Endothelial cell (in vitro differentiated cells): ENCODE data around the gene EIF5A. TPM values are rescaled to one million over a fixed set of nuclear protein-coding genes. Genes with fewer than 3 reads are reported as not detected.

Experiments used
- DNase-seq: peaks from one replicate; pipeline ENCODE4 v3.0.0; 2021; ENCODE audit warnings: low spot score
- H3K27ac Mint-ChIP-seq: one replicate; pipeline ENCODE4 v1.8.0; 2021; ENCODE audit warnings: mixed read lengths, inconsistent platforms; ENCODE audit not compliant: unreplicated experiment
- H3K27me3 Mint-ChIP-seq: one replicate; pipeline ENCODE4 v1.8.0; 2021; ENCODE audit warnings: mild to moderate bottlenecking, moderate library complexity, mixed read lengths, inconsistent platforms; ENCODE audit not compliant: unreplicated experiment
- H3K36me3 Mint-ChIP-seq: one replicate; pipeline ENCODE4 v1.8.0; 2021; ENCODE audit warnings: mild to moderate bottlenecking, low read depth, mixed read lengths, inconsistent platforms; ENCODE audit not compliant: unreplicated experiment
- H3K4me1 Mint-ChIP-seq: one replicate; pipeline ENCODE4 v1.8.0; 2021; ENCODE audit warnings: mild to moderate bottlenecking, mixed read lengths, inconsistent platforms; ENCODE audit not compliant: unreplicated experiment
- H3K4me3 Mint-ChIP-seq: one replicate; pipeline ENCODE4 v1.8.0; 2021; ENCODE audit warnings: mild to moderate bottlenecking, mixed read lengths, inconsistent platforms; ENCODE audit not compliant: unreplicated experiment
- H3K9me3 Mint-ChIP-seq: one replicate; pipeline ENCODE4 v1.8.0; 2021; ENCODE audit warnings: mixed read lengths, inconsistent platforms; ENCODE audit not compliant: unreplicated experiment
- total RNA-seq: library from RNA; stranded (reverse); fragmentation: NEBNext Ultra II Directional; extraction: Animal tissue kit (Norgen Biotek cat#: 25700); gene quantifications from one replicate; pipeline ENCODE4 v1.2.1, GENCODE V29; 2021; ENCODE audit not compliant: unreplicated experiment
- TF ChIP-seq, protein P1 (sequence below): fragments of 200-600 bp; sonication (generic); IDR thresholded peaks from one replicate; pipeline ENCODE4 v1.5.0; 2021; ENCODE audit warnings: antibody characterized with exemption; ENCODE audit not compliant: unreplicated experiment

EIF5A gene
- total RNA-seq, 1 donor from 2014 or later = 362 TPM

DNA sequence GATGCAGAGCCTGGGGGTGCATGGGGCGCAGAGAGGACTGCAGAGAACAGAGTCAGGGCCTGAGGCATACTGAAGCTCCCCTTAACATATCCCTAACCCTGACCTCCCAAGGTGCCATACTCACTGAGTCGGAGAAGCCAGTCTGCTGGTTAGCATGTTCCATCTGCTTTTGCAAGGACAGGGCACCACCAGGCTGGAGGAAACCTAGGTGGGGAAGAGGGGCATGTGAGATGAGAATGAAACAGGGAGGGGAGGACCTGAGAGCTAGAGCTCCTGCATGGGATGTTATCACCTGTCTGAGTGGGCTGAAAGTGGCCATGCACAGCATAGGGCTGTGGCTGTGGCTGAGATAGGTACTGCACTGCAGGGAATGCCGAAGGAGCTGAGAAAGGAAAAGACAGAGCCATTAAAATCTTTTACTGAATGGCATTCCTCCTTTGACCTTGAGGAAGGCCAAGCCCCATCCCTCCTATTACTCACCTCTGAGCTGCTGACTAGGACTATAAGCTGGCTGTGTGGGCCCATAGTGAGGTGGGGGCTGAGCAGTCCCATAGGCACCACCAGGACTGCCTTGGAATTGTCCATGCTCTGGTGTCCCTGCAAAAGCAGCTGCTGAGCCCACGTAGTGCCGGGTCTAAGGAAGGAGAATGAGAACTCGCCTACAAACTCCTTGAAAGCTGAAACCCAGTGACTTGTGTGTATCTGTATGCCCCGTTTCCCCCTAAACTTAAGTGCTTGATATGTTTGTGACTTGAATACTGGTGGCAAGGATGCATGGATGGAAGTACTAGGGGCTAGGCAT is 5.9 kb downstream of the EIF5A start:
- H3K27me3 Mint-ChIP-seq = peaks cover 22% of the 10 kb centered on the region
- DNase-seq = no peak

DNA sequence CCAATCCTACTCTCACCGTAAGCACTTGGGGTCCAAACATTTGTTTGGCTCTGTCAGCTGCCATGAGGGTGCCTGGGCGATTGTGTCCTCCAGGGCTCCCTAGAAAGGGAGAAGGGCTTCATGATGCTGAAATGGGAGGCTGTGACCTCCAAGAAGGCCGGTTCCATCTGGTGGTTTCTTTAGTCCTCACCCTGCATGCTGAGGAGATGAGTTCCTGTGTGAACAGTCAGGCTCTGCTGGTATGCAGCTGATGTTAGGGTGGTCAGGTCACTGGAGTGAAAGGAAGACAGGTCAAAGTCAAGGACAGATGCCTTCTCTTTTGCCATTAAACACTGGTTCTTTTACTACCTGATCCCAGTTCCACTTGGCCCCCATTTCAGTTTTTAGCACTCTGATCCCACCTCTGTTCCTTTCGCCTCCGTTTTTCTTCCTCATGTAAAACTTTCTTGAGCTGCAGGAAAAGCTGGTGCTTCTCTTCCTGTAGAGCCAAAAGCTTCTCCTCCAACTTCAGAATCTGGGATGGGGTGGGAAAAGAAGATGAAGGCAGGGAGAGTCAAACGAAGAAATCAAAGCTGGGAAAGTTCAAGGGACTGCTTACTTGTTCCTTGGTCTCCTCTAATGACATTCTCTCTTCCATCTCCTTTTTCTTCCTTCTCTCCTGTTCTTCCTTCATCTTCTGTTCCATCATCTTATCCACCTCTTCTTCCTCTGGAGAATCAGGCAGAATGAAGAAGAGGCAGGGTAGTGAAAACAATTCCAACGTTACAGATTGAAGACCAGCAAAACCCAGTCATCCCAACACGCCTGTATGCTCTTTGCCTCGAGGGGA is 6.7 kb downstream of the EIF5A start:
- H3K27me3 Mint-ChIP-seq = peaks cover 22% of the 10 kb centered on the region
- TF ChIP-seq, protein P1, sequence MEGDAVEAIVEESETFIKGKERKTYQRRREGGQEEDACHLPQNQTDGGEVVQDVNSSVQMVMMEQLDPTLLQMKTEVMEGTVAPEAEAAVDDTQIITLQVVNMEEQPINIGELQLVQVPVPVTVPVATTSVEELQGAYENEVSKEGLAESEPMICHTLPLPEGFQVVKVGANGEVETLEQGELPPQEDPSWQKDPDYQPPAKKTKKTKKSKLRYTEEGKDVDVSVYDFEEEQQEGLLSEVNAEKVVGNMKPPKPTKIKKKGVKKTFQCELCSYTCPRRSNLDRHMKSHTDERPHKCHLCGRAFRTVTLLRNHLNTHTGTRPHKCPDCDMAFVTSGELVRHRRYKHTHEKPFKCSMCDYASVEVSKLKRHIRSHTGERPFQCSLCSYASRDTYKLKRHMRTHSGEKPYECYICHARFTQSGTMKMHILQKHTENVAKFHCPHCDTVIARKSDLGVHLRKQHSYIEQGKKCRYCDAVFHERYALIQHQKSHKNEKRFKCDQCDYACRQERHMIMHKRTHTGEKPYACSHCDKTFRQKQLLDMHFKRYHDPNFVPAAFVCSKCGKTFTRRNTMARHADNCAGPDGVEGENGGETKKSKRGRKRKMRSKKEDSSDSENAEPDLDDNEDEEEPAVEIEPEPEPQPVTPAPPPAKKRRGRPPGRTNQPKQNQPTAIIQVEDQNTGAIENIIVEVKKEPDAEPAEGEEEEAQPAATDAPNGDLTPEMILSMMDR = no peak
- H3K36me3 Mint-ChIP-seq = peaks cover 56% of the 10 kb centered on the region

More for the DNA sequence above, 5.9 kb downstream of the EIF5A start:
- peaks cover 52% of the 10 kb centered on the region for H3K36me3 Mint-ChIP-seq
- H3K4me3 Mint-ChIP-seq = peak overlapping the region; percentile 92
- H3K27ac Mint-ChIP-seq = no peak overlapping the region
- TF ChIP-seq, protein P1 = peak; percentile 22
- H3K4me1 Mint-ChIP-seq = peaks cover 50% of the 10 kb centered on the region
- H3K9me3 Mint-ChIP-seq = no peaks in the 10 kb centered on the region

DNA sequence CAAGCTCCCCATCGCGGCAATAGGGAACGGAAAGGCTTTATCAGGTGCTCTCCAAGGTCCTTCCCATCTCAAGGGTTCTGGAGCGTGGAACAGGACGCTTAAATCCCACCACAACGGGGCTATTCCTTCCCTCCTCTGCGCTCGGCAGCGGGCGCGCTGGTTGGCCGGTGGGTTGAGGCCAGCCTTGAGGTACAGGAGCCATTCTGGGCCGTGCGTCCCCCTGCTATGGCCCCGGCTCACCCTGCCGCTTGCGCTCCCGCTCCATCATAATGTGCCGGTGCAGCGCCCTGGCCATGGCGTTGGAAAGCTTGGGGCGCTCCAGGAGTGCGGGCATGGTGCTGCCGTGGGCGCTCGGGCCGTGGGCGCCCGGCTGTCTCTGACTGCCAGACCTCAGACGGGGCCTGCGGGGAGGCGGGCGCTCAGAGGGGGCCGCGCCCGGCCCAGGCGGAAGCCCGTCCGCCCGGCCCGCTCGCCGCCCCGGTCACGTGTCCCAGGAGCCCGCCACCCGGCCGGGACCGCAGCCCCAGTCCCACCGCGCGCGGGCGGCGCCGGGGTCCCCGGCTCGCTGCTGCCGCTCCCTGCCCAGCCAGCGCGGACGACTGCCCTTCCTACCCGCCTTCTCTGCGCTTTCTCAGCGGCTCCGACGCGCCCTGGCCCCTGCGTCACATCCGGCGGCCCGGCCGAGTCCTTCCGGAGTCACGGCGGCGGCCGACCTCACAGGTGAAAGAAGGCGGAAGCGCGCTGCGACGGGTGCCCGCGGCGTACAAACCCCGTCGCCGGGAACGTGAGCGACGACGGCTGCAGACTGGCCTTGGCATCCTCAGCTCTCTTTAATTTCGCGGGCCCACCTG is 7.5 kb downstream of the EIF5A start, which contains the start of gene GPS2:
TSS of gene GPS2 (minus strand) at position 642 of the 851 bp plus-strand sequence. CDS start at position 334, 308 bp downstream.
- Mint-ChIP-seq H3K9me3 (no peaks in the 10 kb centered on the region), H3K36me3 (peaks cover 48% of the 10 kb centered on the region), H3K4me3 (peak within 1 kb of the TSS; percentile 92), H3K4me1 (peaks cover 41% of the 10 kb centered on the region), H3K27ac (peak within 1 kb of the TSS; percentile 70), H3K27me3 (peaks cover 15% of the 10 kb centered on the region)
- DNase-seq = peak; percentile 85
- TF ChIP-seq, protein P1 = no peak

More for the DNA sequence above, 6.7 kb downstream of the EIF5A start:
- Mint-ChIP-seq H3K4me1 (peaks cover 49% of the 10 kb centered on the region), H3K4me3 (peak overlapping the region; percentile 92), H3K9me3 (no peaks in the 10 kb centered on the region), H3K27ac (peak overlapping the region; percentile 70)
- no peak for DNase-seq

DNA sequence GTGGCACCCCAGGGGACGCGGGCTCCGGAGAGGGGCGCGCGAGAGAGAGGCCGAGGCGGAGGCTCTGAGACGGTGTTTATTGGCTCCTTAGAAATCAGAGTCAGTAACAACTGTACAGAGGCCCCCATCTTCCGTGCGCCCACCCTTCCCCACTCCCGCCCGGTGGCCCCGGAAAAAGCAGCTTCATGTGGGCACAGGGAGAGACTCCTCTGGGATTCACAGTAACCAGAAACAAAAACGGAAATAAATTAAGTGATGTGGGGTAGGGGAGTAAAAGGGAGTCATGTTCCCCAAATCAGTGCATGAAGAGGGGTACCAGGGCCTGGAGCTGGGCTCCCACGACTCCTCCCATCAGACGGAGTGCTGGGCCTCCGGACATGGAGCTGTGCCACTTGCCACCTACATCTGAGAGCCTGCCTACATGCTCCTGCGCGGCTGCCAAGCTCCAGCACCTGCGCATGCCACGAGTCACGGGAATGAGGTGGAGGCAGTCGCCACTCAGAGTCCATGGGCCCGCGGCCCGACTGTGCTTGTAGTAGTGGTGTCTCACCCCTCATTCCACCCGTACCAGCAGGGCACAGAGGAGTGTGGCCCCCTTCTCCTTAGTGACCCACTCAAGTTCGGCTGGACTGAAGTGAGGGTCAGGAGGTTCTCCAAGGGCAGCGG is 8.3 kb downstream of the EIF5A start:
- no peak for DNase-seq
- peak overlapping the region; percentile 70 for H3K27ac Mint-ChIP-seq
- peaks cover 14% of the 10 kb centered on the region for H3K27me3 Mint-ChIP-seq
- TF ChIP-seq, protein P1 = no peak
- H3K9me3 Mint-ChIP-seq = no peaks in the 10 kb centered on the region
- peak overlapping the region; percentile 88 for H3K4me3 Mint-ChIP-seq
- peaks cover 41% of the 10 kb centered on the region for H3K36me3 Mint-ChIP-seq
- peaks cover 34% of the 10 kb centered on the region for H3K4me1 Mint-ChIP-seq
